Prostate gland (tissue), 2 donors: ENCODE data around the gene CAPN5. TPM values are rescaled to one million over a fixed set of nuclear protein-coding genes. Genes with fewer than 3 reads are reported as not detected.
"Not testable (repeated sequence)": the region's sequence is repeated elsewhere in the genome, so short reads cannot be mapped to it uniquely, and the experiment has no call there.

Experiments used
- DNase-seq: peaks from one replicate; pipeline ENCODE4 v3.0.0-alpha.2; 2019; ENCODE audit warnings: low spot score
- H3K27ac ChIP-seq, 2 donors: fragments of 200-600 bp; sonication (generic); 2 replicates each; pipeline ENCODE4 v1.5.1; 2017 to 2019
- H3K27me3 ChIP-seq: fragments of 200-600 bp; sonication (generic); replicated peaks from 2 replicates; pipeline ENCODE4 v1.5.1; 2019; ENCODE audit not compliant: insufficient read depth
- H3K36me3 ChIP-seq, 2 donors: fragments of 200-600 bp; sonication (generic); 1 replicate in 1 of 2; 2 replicates in 1 of 2; pipeline versions ENCODE4 v1.5.1 to v1.8.1; 2017 to 2019
- H3K4me1 ChIP-seq: fragments of 200-600 bp; sonication (generic); replicated peaks from 2 replicates; pipeline ENCODE4 v1.5.1; 2019
- H3K4me3 ChIP-seq, 2 donors: fragments of 200-600 bp; sonication (generic); 2 replicates each; pipeline ENCODE4 v1.5.1; 2017 to 2019
- H3K9me3 ChIP-seq: fragments of 200-600 bp; sonication (generic); 2 replicates; pipeline ENCODE4 v1.5.1; 2017
- CTCF ChIP-seq, 4 experiments: fragments of 200-600 bp in 2 of 4; fragments of 450-650 bp in 2 of 4; sonication (generic) in 2 of 4; IDR thresholded peaks; 1 replicate in 3 of 4; 2 replicates in 1 of 4; pipeline ENCODE4 v1.5.1; 2016 to 2019; ENCODE audit warnings: antibody characterized with exemption in 4 of 4, mild to moderate bottlenecking in 2 of 4, moderate library complexity in 2 of 4
- POLR2A ChIP-seq: fragments of 450-650 bp; IDR thresholded peaks from one replicate; pipeline ENCODE4 v1.6.1; 2016; ENCODE audit warnings: antibody characterized with exemption, mild to moderate bottlenecking
- POLR2AphosphoS5 ChIP-seq: sonication (generic); formaldehyde crosslinking; IDR thresholded peaks from one replicate; pipeline ENCODE4 v1.6.1; 2017; ENCODE audit warnings: antibody characterized with exemption
- WGBS: methylation state at CpG from one replicate; pipeline ENCODE4 v1.1.5; 2018; 5-methylcytosine and 5-hydroxymethylcytosine counted together
- intact Hi-C: fragments of 100-400 bp; cut with DNase I; formaldehyde crosslinking; loops from one replicate; pipeline ENCODE4 v1.14.2; 2022
- total RNA-seq, 2 donors: library from RNA; depleted of rRNA; stranded (reverse); fragments of >200 nt; gene quantifications; one replicate each; pipeline ENCODE4 v1.1.0, GENCODE V29; 2016

CAPN5 gene
- total RNA-seq, 2 donors from 2014 or later = 28.6 to 83.5 TPM

GRCh38 chr11:77093987-77094840, 27.4 kb downstream of the CAPN5 start:
- no peak overlapping the region for H3K4me3 ChIP-seq
- WGBS = 83% methylated on average over 6 of the region's 6 CpGs
- DNase-seq = no peak
- intact Hi-C loops = loop anchor here (10.0 kb wide), 1 partner anchor 169 kb away; no protein-coding TSS in a partner anchor
- H3K27ac ChIP-seq = no peak overlapping the region
- no peak for TF ChIP-seq POLR2A
- no peak for TF ChIP-seq POLR2AphosphoS5
- no peak for TF ChIP-seq CTCF (IDR thresholded peaks at IDR 0.05)
- peaks cover 2% of the 10 kb centered on the region for H3K4me1 ChIP-seq
- no peaks in the 10 kb centered on the region for H3K9me3 ChIP-seq
- H3K27me3 ChIP-seq = no peaks in the 10 kb centered on the region
- H3K36me3 ChIP-seq = no peaks in the 10 kb centered on the region

GRCh38 chr11:77094841-77095365, 28.1 kb downstream of the CAPN5 start:
- WGBS = 93% methylated on average over 7 of the region's 7 CpGs
- H3K27ac ChIP-seq = no peak overlapping the region
- H3K4me3 ChIP-seq = no peak overlapping the region
- H3K9me3 ChIP-seq = no peaks in the 10 kb centered on the region
- H3K36me3 ChIP-seq = no peaks in the 10 kb centered on the region
- DNase-seq = no peak
- TF ChIP-seq POLR2A = no peak
- no peak for TF ChIP-seq POLR2AphosphoS5
- TF ChIP-seq CTCF (IDR thresholded peaks at IDR 0.05) = no peak
- H3K4me1 ChIP-seq = no peaks in the 10 kb centered on the region
- intact Hi-C loops = loop anchor here (10.0 kb wide), 1 partner anchor 170 kb away; no protein-coding TSS in a partner anchor
- H3K27me3 ChIP-seq = no peaks in the 10 kb centered on the region

GRCh38 chr11:77095551-77096490, 29.1 kb downstream of the CAPN5 start:
- TF ChIP-seq POLR2A (no peak), CTCF (IDR thresholded peaks at IDR 0.05) (no peak)
- DNase-seq = no peak
- no peak overlapping the region for H3K4me3 ChIP-seq
- H3K27me3 ChIP-seq = no peaks in the 10 kb centered on the region
- H3K27ac ChIP-seq = no peak overlapping the region
- WGBS = 90% methylated on average over 21 of the region's 21 CpGs
- no peaks in the 10 kb centered on the region for H3K36me3 ChIP-seq
- no peaks in the 10 kb centered on the region for H3K9me3 ChIP-seq
- no peaks in the 10 kb centered on the region for H3K4me1 ChIP-seq
- intact Hi-C loops = loop anchor here (10.0 kb wide), 1 partner anchor 171 kb away; no protein-coding TSS in a partner anchor

GRCh38 chr11:77096591-77097019, 29.8 kb downstream of the CAPN5 start:
- no peaks in the 10 kb centered on the region for H3K4me1 ChIP-seq
- no peaks in the 10 kb centered on the region for H3K9me3 ChIP-seq
- no peaks in the 10 kb centered on the region for H3K27me3 ChIP-seq
- H3K27ac ChIP-seq = no peak overlapping the region
- no peak overlapping the region for H3K4me3 ChIP-seq
- TF ChIP-seq CTCF (IDR thresholded peaks at IDR 0.05) (no peak), POLR2AphosphoS5 (no peak), POLR2A (no peak)
- no peaks in the 10 kb centered on the region for H3K36me3 ChIP-seq
- intact Hi-C loops = loop anchor here (10.0 kb wide), 1 partner anchor 172 kb away; no protein-coding TSS in a partner anchor
- WGBS = 96% methylated on average over 8 of the region's 8 CpGs
- DNase-seq = no peak

- intact Hi-C loops = loop anchor here (10.0 kb wide), 1 partner anchor 172 kb away; no protein-coding TSS in a partner anchor
- not testable (repeated sequence) for DNase-seq, H3K9me3 ChIP-seq, H3K4me1 ChIP-seq, H3K4me3 ChIP-seq, H3K27ac ChIP-seq, H3K27me3 ChIP-seq, H3K36me3 ChIP-seq
- 87% methylated on average over 4 of the region's 4 CpGs for WGBS
These were observed 30.4 kb downstream of the CAPN5 start for GRCh38 chr11:77097180-77097579.
